HCT116 (cell line): Measurements from ENCODE around the gene INPP5B. TPM values are rescaled to one million over a fixed set of nuclear protein-coding genes. Genes with fewer than 3 reads are reported as not detected.

ENCODE experiments used
- ATAC-seq: fragments of 200-7000 bp; cut with Tn5 transposase; 2 replicates; pipeline ENCODE4 v1.9.1; 2020; ENCODE audit warnings: mild to moderate bottlenecking, moderate library complexity
- BruUV-seq: library from RNA; stranded (reverse); fragments of 400-500 nt; replicated peaks from 2 replicates; lab custom pipeline; 2021; lab: Mats Ljungman, UMichigan
- CTCF ChIA-PET: fragments of 300-600 bp; sonication (Branson Sonifier 250); formaldehyde crosslinking; loops from one replicate; lab custom pipeline; 2021; ENCODE audit warnings: antibody characterized with exemption; lab: Charles Lee
- POLR2A ChIA-PET: fragments of 300-600, 350-600 bp; sonication (Branson Sonifier 250); formaldehyde crosslinking; loops from one replicate; lab custom pipeline; 2021; ENCODE audit warnings: antibody characterized with exemption; lab: Charles Lee
- RAD21 ChIA-PET, 2 experiments: fragments of 300-600 bp; sonication (Branson Sonifier 250); formaldehyde crosslinking; loops; one replicate each; lab custom pipeline; 2023; ENCODE audit warnings: low total read pairs in 2 of 2; ENCODE audit not compliant: uncharacterized antibody in 2 of 2, unreplicated experiment in 2 of 2, low non-redundant PET in 1 of 2; lab: Charles Lee
- DNase-seq: peaks from one replicate; pipeline ENCODE4 v3.0.0-alpha.2; 2010; ENCODE audit warnings: low read depth, low spot score
- H2AFZ ChIP-seq: fragments of 200-600 bp; shearing (Covaris generic), sonication (generic); 2 replicates; pipeline ENCODE4 v1.6.1; 2017; ENCODE audit warnings: low read depth, mixed run types, mixed read lengths, antibody characterized with exemption, low read length; ENCODE audit not compliant: poor library complexity, severe bottlenecking
- H3K27ac ChIP-seq: 2 replicates; pipeline ENCODE4 v1.5.1; 2012; ENCODE audit warnings: low read depth, low read length
- H3K27me3 ChIP-seq: fragments of 200-600 bp; sonication (generic); 2 replicates; pipeline ENCODE4 v1.6.1; 2016; ENCODE audit warnings: mixed run types, low read length, mixed read lengths; ENCODE audit not compliant: insufficient read depth
- H3K36me3 ChIP-seq, 2 experiments: fragments of 200-500 bp in 1 of 2; fragments of 200-600 bp in 1 of 2; sonication (Bioruptor generic) in 1 of 2; sonication (generic) in 1 of 2; 2 replicates each; pipeline versions ENCODE4 v1.5.1 to v1.6.1; 2014 to 2016; ENCODE audit warnings: low read length in 2 of 2, inconsistent platforms in 1 of 2, mixed read lengths in 1 of 2, mixed run types in 1 of 2; ENCODE audit not compliant: insufficient read depth in 2 of 2, control insufficient read depth in 1 of 2
- H3K4me1 ChIP-seq, 2 experiments: fragments of 200-600 bp in 1 of 2; sonication (generic) in 1 of 2; 2 replicates each; pipeline versions ENCODE4 v1.5.1 to v1.6.1; 2012 to 2017; ENCODE audit warnings: low read length in 2 of 2, inconsistent platforms in 1 of 2, mild to moderate bottlenecking in 1 of 2, mixed read lengths in 1 of 2, mixed run types in 1 of 2, moderate library complexity in 1 of 2; ENCODE audit not compliant: insufficient read depth in 2 of 2, control insufficient read depth in 1 of 2
- H3K4me2 ChIP-seq: fragments of 200-600 bp; sonication (generic); 2 replicates; pipeline ENCODE4 v1.6.1; 2017; ENCODE audit warnings: mixed run types, low read length, mixed read lengths
- H3K4me3 ChIP-seq, 2 experiments: fragments of 200-600 bp in 1 of 2; sonication (generic) in 1 of 2; replicated peaks in 1 of 2; 2 replicates each; pipeline ENCODE4 v1.5.1; 2011 to 2016; ENCODE audit warnings: low read length in 2 of 2, control low read depth in 1 of 2, low read depth in 1 of 2, mild to moderate bottlenecking in 1 of 2, mixed read lengths in 1 of 2, mixed run types in 1 of 2
- H3K79me2 ChIP-seq: fragments of 200-600 bp; sonication (generic); 2 replicates; pipeline ENCODE4 v1.6.1; 2017; ENCODE audit warnings: mild to moderate bottlenecking, mixed run types, low read length, moderate library complexity, mixed read lengths; ENCODE audit not compliant: insufficient read depth
- H3K9ac ChIP-seq: fragments of 200-600 bp; sonication (generic); 2 replicates; pipeline ENCODE4 v1.6.1; 2016; ENCODE audit warnings: low read length, mixed read lengths
- H3K9me2 ChIP-seq: fragments of 200-600 bp; sonication (generic), shearing (Covaris generic); 2 replicates; pipeline ENCODE4 v1.6.1; 2017; ENCODE audit warnings: mixed run types, mild to moderate bottlenecking, moderate library complexity; ENCODE audit not compliant: insufficient read depth
- H3K9me3 ChIP-seq, 2 experiments: fragments of 200-500 bp in 1 of 2; fragments of 200-600 bp in 1 of 2; sonication (Bioruptor generic) in 1 of 2; sonication (generic) in 1 of 2; 2 replicates each; pipeline ENCODE4 v1.6.1; 2014 to 2017; ENCODE audit warnings: low read length in 2 of 2, mixed read lengths in 2 of 2, inconsistent platforms in 1 of 2, low read depth in 1 of 2, mild to moderate bottlenecking in 1 of 2, mixed run types in 1 of 2, moderate library complexity in 1 of 2; ENCODE audit not compliant: control insufficient read depth in 1 of 2, insufficient read depth in 1 of 2
- H4K20me1 ChIP-seq: fragments of 200-600 bp; sonication (generic), shearing (Covaris generic); 2 replicates; pipeline ENCODE4 v1.6.1; 2017; ENCODE audit warnings: mixed run types, mild to moderate bottlenecking, moderate library complexity; ENCODE audit not compliant: insufficient read depth
- CBX3 ChIP-seq: IDR thresholded peaks from 2 replicates; pipeline ENCODE4 v1.6.1; 2012; ENCODE audit warnings: low read depth
- EGR1 ChIP-seq: IDR thresholded peaks from 2 replicates; pipeline ENCODE4 v1.6.1; 2012; ENCODE audit warnings: low read depth
- ELF1 ChIP-seq: IDR thresholded peaks from 2 replicates; pipeline ENCODE4 v1.6.1; 2012; ENCODE audit warnings: low read depth, borderline replicate concordance
- EZH2 ChIP-seq: fragments of 200-600 bp; sonication (generic); IDR thresholded peaks from 2 replicates; pipeline ENCODE4 v1.6.1; 2017; ENCODE audit warnings: antibody characterized with exemption, mixed run types
- POLR2A ChIP-seq: IDR thresholded peaks from 2 replicates; pipeline ENCODE4 v1.7.0; 2011; ENCODE audit warnings: borderline replicate concordance; ENCODE audit not compliant: insufficient read depth, insufficient read length; ENCODE audit errors: extremely low read depth
- POLR2AphosphoS5 ChIP-seq: IDR thresholded peaks from 2 replicates; pipeline ENCODE4 v1.6.1; 2011; ENCODE audit warnings: mild to moderate bottlenecking, low read depth, low read length, moderate library complexity
- SIN3A ChIP-seq: IDR thresholded peaks from 2 replicates; pipeline ENCODE4 v1.6.1; 2012; ENCODE audit warnings: low read depth
- SP1 ChIP-seq: IDR thresholded peaks from 2 replicates; pipeline ENCODE4 v1.6.1; 2012; ENCODE audit warnings: low read depth
- SRF ChIP-seq: IDR thresholded peaks from 2 replicates; pipeline ENCODE4 v1.6.1; 2012; ENCODE audit warnings: low read depth
- TCF7L2 ChIP-seq: IDR thresholded peaks from 2 replicates; pipeline ENCODE4 v1.7.0; 2011; ENCODE audit warnings: borderline replicate concordance, inconsistent platforms; ENCODE audit not compliant: insufficient read depth, insufficient read length; ENCODE audit errors: extremely low read depth
- YY1 ChIP-seq: IDR thresholded peaks from 2 replicates; pipeline ENCODE4 v1.6.1; 2011; ENCODE audit warnings: low read length, low read depth, moderate library complexity, mild to moderate bottlenecking; ENCODE audit not compliant: insufficient replicate concordance; ENCODE audit errors: extremely low read depth
- ZFX ChIP-seq: fragments of 450-650 bp; IDR thresholded peaks from 2 replicates; pipeline ENCODE4 v1.6.1; 2017
- intact Hi-C: fragments of 100-400 bp; cut with micrococcal nuclease; formaldehyde crosslinking; loops from 2 replicates; pipeline ENCODE4 v1.10.0; 2022
- total RNA-seq: library from RNA; stranded (reverse); gene quantifications from one replicate; pipeline ENCODE4 v1.2.1, GENCODE V29; 2021; ENCODE audit not compliant: unreplicated experiment
- TF ChIP-seq, protein P1 (sequence below): IDR thresholded peaks from 2 replicates; pipeline ENCODE4 v1.6.1; 2012
- TF ChIP-seq, protein P2 (sequence below): IDR thresholded peaks from 2 replicates; pipeline ENCODE4 v1.6.1; 2012

The INPP5B gene
- total RNA-seq, 1 experiment from 2014 or later, result 20.8 TPM

DNA sequence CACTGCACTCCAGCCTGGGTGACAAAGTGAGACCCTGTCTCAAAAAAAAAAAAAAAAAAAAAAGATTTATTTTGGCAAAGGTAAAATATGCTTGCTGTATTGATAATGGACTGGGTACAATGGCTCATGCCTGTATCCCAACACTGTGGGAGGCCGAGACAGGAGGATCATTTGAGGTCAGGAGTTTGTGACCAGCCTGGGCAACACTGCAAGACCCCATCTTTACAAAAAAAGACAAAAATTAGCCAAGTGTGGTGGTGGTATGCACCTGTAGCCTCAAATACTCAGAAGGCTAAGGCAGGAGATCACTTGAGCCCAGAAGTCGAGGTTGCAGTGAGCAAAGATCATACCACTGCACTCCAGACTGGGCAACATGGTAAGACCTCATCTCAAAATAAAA is 36.7 kb upstream of the INPP5B start:
- H3K27ac ChIP-seq, result no peak overlapping the region
- ATAC-seq, result no peak
- ChIA-PET CTCF (no interaction called here), RAD21 (no interaction called here), POLR2A (no interaction called here)
- H3K79me2 ChIP-seq, result peaks cover 20% of the 10 kb centered on the region
- no peaks in the 10 kb centered on the region for H3K9me2 ChIP-seq
- peaks cover 50 to 78% of the 10 kb centered on the region in 2 experiments for H3K36me3 ChIP-seq
- DNase-seq, result no peak
- H3K9ac ChIP-seq, result no peak overlapping the region
- no peaks in the 10 kb centered on the region for H3K27me3 ChIP-seq
- H2AFZ ChIP-seq, result no peak overlapping the region
- BruUV-seq, result no TSS peak
- H3K4me3 ChIP-seq, result no peak overlapping the region
- no peak overlapping the region for H3K4me2 ChIP-seq
- intact Hi-C loops, result no loop called here
- H3K9me3 ChIP-seq, result no peaks in the 10 kb centered on the region
- peaks cover 5% of the 10 kb centered on the region; the same call in 1 of the 2 replicates for H4K20me1 ChIP-seq
- TF ChIP-seq EGR1 (no peak), ELF1 (no peak), POLR2A (no peak), TCF7L2 (no peak), SRF (no peak), ZFX (no peak), YY1 (no peak)
- TF ChIP-seq, protein P1, sequence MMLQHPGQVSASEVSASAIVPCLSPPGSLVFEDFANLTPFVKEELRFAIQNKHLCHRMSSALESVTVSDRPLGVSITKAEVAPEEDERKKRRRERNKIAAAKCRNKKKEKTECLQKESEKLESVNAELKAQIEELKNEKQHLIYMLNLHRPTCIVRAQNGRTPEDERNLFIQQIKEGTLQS, result no peak
- TF ChIP-seq, protein P2, sequence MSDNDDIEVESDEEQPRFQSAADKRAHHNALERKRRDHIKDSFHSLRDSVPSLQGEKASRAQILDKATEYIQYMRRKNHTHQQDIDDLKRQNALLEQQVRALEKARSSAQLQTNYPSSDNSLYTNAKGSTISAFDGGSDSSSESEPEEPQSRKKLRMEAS, result no peak
- H3K4me1 ChIP-seq, result peaks cover 4 to 5% of the 10 kb centered on the region in 2 experiments; a peak in 3 of 4 replicates

DNA sequence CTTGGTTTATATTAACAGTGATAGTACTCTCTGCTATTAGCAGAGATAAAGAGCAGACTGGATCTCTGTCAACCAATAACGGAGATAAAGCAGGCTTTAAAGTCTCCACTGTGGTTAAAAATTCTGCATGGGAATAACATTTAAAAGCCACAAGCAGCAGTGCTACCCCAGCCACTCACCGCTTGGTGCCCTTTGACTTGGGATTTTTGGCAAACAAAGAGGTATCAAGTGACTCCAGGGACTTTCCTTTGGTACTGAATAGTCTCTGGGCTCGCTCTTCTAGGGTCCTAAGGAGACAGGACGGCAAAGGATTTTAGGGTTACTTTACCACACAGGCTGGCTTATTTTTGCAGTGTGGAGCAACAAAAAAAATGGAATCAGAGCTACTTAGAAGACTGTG is 31.7 kb upstream of the INPP5B start:
- Histone ChIP-seq H3K4me3 (no peak overlapping the region), H2AFZ (no peak overlapping the region), H3K4me1 (no peaks in the 10 kb centered on the region), H3K27ac (no peak overlapping the region), H3K79me2 (peaks cover 7% of the 10 kb centered on the region), H3K36me3 (peaks cover 57 to 64% of the 10 kb centered on the region in 2 experiments), H3K9me2 (no peaks in the 10 kb centered on the region), H4K20me1 (no peaks in the 10 kb centered on the region), H3K4me2 (no peak overlapping the region), H3K9ac (no peak overlapping the region), H3K27me3 (no peaks in the 10 kb centered on the region), H3K9me3 (no peaks in the 10 kb centered on the region)
- BruUV-seq, result no TSS peak
- ChIA-PET POLR2A (no interaction called here), RAD21 (interaction anchor here in 1 of 2 experiments (0.6 kb wide), 1 partner anchor 15 kb away, joined by 7 read pairs; no protein-coding TSS in a partner anchor), CTCF (no interaction called here)
- DNase-seq (no peak), ATAC-seq (no peak)
- TF ChIP-seq POLR2AphosphoS5 (no peak), ZFX (no peak), ELF1 (no peak), CBX3 (no peak), SIN3A (no peak), TCF7L2 (no peak), YY1 (no peak), EGR1 (no peak), SRF (no peak), EZH2 (no peak), SP1 (no peak)
- TF ChIP-seq, protein P2, result no peak
- intact Hi-C loops, result loop anchor here (5.0 to 10.0 kb wide), 2 partner anchors 166 to 414 kb away; no protein-coding TSS in a partner anchor
